T47D (cell line): ENCODE data around the gene CGN.
"Not testable (repeated sequence)": the region's sequence is repeated elsewhere in the genome, so short reads cannot be mapped to it uniquely, and the experiment has no call there.

Experiments used
- DNase-seq, 2 experiments: peaks; one replicate each; pipeline versions ENCODE4 v3.0.0 to v3.0.0-alpha.2; 2011 to 2012; ENCODE audit warnings: low read depth in 1 of 2, low spot score in 1 of 2
- JUND ChIP-seq: IDR thresholded peaks from 2 replicates; pipeline ENCODE4 v1.6.1; 2012; ENCODE audit warnings: low read depth
- in situ Hi-C: cut with HindIII; loops from 2 replicates; pipeline ENCODE4 v1.10.0; 2016; ENCODE audit warnings: low sequenced_read_pairs, low pct_unique_long_range_greater_than_20kb

Gene CGN

DNA sequence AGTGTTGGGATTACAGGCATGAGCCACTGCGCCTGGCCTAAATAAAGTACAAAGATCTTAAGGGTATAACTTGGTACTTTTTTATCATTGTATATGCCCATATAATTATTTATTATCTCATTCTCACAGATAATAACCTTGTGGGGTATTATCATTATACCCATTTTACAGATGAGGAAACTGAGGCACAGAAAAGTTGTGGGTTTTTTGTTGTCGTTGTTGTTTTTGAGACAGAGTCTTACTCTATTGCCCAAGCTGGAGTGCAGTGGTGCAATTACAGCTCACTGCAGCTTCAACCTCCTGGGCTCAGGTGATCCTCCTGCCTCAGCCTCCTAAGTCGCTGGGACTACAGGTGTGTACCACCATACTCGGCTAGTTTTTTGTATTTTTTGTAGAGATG lies 4.1 kb downstream of the CGN start:
- TF ChIP-seq JUND: no peak
- DNase-seq: no peak
- in situ Hi-C loops: no loop called here

DNA sequence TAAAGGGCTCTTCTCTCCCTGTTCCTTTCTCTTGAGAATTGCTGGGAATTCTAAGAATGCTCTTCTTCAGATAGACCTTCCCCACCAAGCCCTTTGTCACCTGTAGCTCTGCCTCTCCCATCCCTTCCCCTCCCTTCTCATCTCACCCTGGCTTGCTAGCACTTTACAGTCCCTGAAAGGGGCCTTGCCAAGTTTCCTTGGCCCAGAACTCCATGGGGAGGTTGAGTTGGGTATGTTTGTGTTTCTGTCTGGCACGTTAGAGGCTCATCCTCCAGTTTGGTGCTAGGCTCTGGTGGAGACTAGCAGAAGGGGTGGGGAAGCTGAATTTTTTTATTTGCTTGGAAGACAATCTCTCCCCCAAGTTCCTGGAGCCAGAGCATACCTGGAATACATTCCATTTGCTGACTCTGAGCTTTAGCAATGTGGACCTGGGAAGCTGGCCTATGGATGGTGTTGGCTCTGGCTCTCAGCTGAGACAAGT lies 4.9 kb downstream of the CGN start:
- DNase-seq: peak; percentile 24 to 88
- no peak for TF ChIP-seq JUND
- in situ Hi-C loops: no loop called here

GRCh38 chr1:151518431-151518830 lies 7.2 kb downstream of the CGN start:
- no peak for TF ChIP-seq JUND
- in situ Hi-C loops: no loop called here
- no peak for DNase-seq

DNA sequence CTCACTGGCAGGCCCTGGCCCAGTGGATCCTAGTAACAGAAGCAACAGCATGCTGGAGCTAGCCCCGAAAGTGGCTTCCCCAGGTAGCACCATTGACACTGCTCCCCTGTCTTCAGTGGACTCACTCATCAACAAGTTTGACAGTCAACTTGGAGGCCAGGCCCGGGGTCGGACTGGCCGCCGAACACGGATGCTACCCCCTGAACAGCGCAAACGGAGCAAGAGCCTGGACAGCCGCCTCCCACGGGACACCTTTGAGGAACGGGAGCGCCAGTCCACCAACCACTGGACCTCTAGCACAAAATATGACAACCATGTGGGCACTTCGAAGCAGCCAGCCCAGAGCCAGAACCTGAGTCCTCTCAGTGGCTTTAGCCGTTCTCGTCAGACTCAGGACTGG lies 7.7 kb downstream of the CGN start:
- no peak for TF ChIP-seq JUND
- in situ Hi-C loops: no loop called here
- DNase-seq: no peak

DNA sequence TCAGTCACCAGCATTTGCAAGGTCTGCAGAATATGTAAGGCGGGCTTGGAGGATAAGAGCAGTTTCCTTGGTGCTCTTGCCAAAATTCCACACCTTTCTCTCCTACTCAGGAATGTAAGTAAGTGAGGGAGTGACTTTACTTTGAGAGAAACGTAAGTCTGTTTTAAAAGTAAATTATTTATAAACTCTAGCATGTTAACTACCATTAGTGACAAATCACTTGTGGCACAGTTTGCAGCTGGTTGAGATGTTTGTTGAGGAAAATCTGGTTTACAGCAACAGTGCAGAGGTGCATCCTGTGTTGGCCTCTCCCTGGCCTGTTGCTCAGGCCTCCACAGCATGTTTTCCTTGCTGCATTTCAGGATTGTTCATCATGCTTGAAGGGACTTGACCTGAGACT lies 8.5 kb downstream of the CGN start:
- in situ Hi-C loops: no loop called here
- TF ChIP-seq JUND: no peak

DNA sequence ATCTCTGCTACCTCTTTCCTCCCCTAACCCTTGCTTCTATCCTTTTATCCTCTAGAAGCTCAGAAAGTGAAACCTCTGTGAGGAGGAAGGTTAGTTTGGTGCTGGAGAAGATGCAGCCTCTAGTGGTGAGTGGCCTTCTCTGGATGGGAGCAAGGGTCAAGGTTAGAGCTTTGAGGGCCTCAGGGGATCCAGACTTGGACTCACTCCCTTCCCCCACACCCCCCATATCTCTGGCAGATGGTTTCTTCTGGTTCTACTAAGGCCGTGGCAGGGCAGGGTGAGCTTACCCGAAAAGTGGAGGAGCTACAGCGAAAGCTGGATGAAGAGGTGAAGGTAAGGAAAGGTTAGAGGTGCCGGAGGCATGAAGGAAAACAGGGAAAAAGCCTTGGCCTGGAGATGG lies 9.2 kb downstream of the CGN start:
- no peak for TF ChIP-seq JUND
- no peak for DNase-seq
- in situ Hi-C loops: no loop called here

More for the DNA sequence above, 8.5 kb downstream of the CGN start:
- no peak for DNase-seq

- DNase-seq, in situ Hi-C loops: not testable (repeated sequence)
These were observed 11.2 kb downstream of the CGN start for GRCh38 chr1:151522427-151522826.

GRCh38 chr1:151523326-151523725 lies 12.1 kb downstream of the CGN start:
- in situ Hi-C loops: no loop called here
- no peak for DNase-seq
- TF ChIP-seq JUND: no peak

DNA sequence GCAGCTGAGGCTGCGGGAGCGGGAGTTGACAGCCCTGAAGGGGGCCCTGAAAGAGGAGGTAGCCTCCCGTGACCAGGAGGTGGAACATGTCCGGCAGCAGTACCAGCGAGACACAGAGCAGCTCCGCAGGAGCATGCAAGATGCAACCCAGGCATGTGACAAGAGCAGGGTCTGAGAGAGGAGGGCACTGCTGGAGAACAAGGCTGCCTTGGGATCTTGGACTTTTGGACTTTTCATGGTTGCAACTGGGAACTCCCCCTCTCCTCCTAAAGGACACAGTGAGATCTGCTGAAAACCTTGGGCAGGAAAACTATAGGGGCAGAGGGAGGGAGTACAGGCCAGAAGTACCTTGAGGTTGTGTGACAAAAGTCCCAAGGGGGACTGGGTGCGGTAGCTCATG lies 13.5 kb downstream of the CGN start:
- in situ Hi-C loops: no loop called here
- no peak for TF ChIP-seq JUND
- DNase-seq: no peak

- DNase-seq: no peak
- no peak for TF ChIP-seq JUND
- in situ Hi-C loops: no loop called here
These were observed 15.7 kb downstream of the CGN start for GRCh38 chr1:151526735-151527525.

DNA sequence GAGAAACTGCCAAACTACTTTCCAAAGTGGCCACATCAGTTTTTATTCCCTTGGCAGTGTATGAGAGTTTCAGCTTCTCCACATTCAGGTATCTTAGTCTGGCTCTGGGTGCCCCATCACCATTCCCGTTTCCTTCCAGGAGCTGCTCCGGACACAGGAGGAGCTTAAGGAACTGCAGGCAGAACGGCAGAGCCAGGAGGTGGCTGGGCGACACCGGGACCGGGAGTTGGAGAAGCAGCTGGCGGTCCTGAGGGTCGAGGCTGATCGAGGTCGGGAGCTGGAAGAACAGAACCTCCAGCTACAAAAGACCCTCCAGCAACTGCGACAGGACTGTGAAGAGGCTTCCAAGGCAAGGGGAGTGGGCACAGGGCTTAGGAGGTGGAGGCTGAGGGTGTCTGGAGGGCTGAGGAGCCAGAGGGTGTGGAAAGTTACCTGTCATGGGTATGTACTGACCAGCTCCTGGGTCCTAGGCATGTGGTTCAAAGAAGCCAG lies 18.1 kb downstream of the CGN start:
- in situ Hi-C loops: no loop called here
- TF ChIP-seq JUND: no peak
- no peak for DNase-seq

- DNase-seq: no peak
- in situ Hi-C loops: no loop called here
- TF ChIP-seq JUND: no peak
These were observed 18.6 kb downstream of the CGN start for GRCh38 chr1:151529781-151530180.

DNA sequence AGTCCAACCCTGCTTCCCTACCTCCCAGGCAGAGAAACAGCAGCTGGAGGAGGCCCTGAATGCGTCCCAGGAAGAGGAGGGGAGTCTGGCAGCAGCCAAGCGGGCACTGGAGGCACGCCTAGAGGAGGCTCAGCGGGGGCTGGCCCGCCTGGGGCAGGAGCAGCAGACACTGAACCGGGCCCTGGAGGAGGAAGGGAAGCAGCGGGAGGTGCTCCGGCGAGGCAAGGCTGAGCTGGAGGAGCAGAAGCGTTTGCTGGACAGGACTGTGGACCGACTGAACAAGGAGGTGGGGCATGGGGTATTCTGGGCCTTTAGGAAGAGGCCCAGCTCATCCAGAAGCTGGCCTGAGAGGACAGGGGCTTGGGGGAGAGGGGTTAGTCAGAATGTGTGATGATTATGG lies 19.3 kb downstream of the CGN start:
- TF ChIP-seq JUND: no peak
- no peak for DNase-seq
- in situ Hi-C loops: no loop called here

- no peak for TF ChIP-seq JUND
- no peak for DNase-seq
- in situ Hi-C loops: no loop called here
These were observed 22.7 kb downstream of the CGN start for GRCh38 chr1:151533870-151534269.
